CD14-positive monocyte (primary cell): ENCODE results near the gene EXOC2. TPM values are rescaled to one million over a fixed set of nuclear protein-coding genes. Genes with fewer than 3 reads are reported as not detected.

ENCODE experiments used
- DNase-seq, 3 donors: peaks; one replicate each; pipeline ENCODE4 v3.0.0-alpha.2; 2011 to 2022
- H2AFZ ChIP-seq: 2 replicates; pipeline ENCODE4 v1.6.0; 2012; ENCODE audit warnings: mild to moderate bottlenecking, low read depth, low read length, inconsistent platforms; ENCODE audit not compliant: insufficient read depth, poor library complexity, severe bottlenecking
- H3K27ac ChIP-seq, 2 donors: 1 replicate in 1 of 2; 2 replicates in 1 of 2; pipeline ENCODE4 v1.5.1; 2012 to 2013; ENCODE audit warnings: low read length in 2 of 2, control low read depth in 1 of 2, inconsistent platforms in 1 of 2, low read depth in 1 of 2, mild to moderate bottlenecking in 1 of 2
- H3K27me3 ChIP-seq, 2 donors: one replicate each; pipeline versions ENCODE4 v1.6.0 to v1.6.1; 2011 to 2013; ENCODE audit warnings: low read length in 2 of 2; ENCODE audit not compliant: control insufficient read depth in 2 of 2, insufficient read depth in 2 of 2
- H3K36me3 ChIP-seq, 2 donors: replicated peaks in 1 of 2; 1 replicate in 1 of 2; 2 replicates in 1 of 2; pipeline versions ENCODE4 v1.5.1 to v1.6.1; 2012 to 2013; ENCODE audit warnings: low read length in 2 of 2, control low read depth in 1 of 2, inconsistent platforms in 1 of 2, mild to moderate bottlenecking in 1 of 2; ENCODE audit not compliant: insufficient read depth in 2 of 2, control insufficient read depth in 1 of 2
- H3K4me1 ChIP-seq, 2 donors: 1 replicate in 1 of 2; 2 replicates in 1 of 2; pipeline versions ENCODE4 v1.5.1 to v1.6.1; 2012 to 2013; ENCODE audit warnings: low read length in 2 of 2, control low read depth in 1 of 2, inconsistent platforms in 1 of 2, mild to moderate bottlenecking in 1 of 2, moderate library complexity in 1 of 2; ENCODE audit not compliant: insufficient read depth in 2 of 2, control insufficient read depth in 1 of 2
- H3K4me2 ChIP-seq: replicated peaks from 2 replicates; pipeline ENCODE3; 2012; ENCODE audit warnings: low read length, moderate library complexity, mild to moderate bottlenecking; ENCODE audit not compliant: poor library complexity, severe bottlenecking; ENCODE audit errors: extremely low read depth
- H3K4me3 ChIP-seq, 3 experiments: fragments of 200-600 bp in 1 of 3; sonication (generic) in 1 of 3; replicated peaks in 1 of 3; 1 replicate in 2 of 3; 2 replicates in 1 of 3; pipeline ENCODE4 v1.5.1; 2011 to 2013; ENCODE audit warnings: low read length in 3 of 3, mild to moderate bottlenecking in 3 of 3, control low read depth in 2 of 3, low read depth in 2 of 3, inconsistent platforms in 1 of 3, moderate library complexity in 1 of 3
- H3K79me2 ChIP-seq: 2 replicates; pipeline ENCODE4 v1.6.0; 2012; ENCODE audit warnings: mild to moderate bottlenecking, control low read depth, inconsistent platforms, low read length, moderate library complexity; ENCODE audit not compliant: insufficient read depth
- H3K9ac ChIP-seq: 2 replicates; pipeline ENCODE4 v1.6.0; 2017; ENCODE audit warnings: low read length, mild to moderate bottlenecking; ENCODE audit not compliant: insufficient read depth, poor library complexity, severe bottlenecking
- H3K9me3 ChIP-seq, 2 donors: replicated peaks in 1 of 2; 1 replicate in 1 of 2; 2 replicates in 1 of 2; pipeline versions ENCODE4 v1.5.1 to v1.6.1; 2012 to 2013; ENCODE audit warnings: low read length in 2 of 2, control low read depth in 1 of 2; ENCODE audit not compliant: control insufficient read depth in 1 of 2, insufficient read depth in 1 of 2
- H4K20me1 ChIP-seq: 2 replicates; pipeline ENCODE4 v1.6.0; 2012; ENCODE audit warnings: mild to moderate bottlenecking, low read length, control low read depth, moderate library complexity; ENCODE audit not compliant: insufficient read depth
- H3K27ac Mint-ChIP-seq, 7 donors: one replicate each; pipeline ENCODE4 v1.8.0; 2020; ENCODE audit warnings: mild to moderate bottlenecking in 7 of 7, mixed read lengths in 7 of 7, moderate library complexity in 6 of 7, inconsistent platforms in 2 of 7
- H3K27me3 Mint-ChIP-seq, 3 donors: one replicate each; pipeline ENCODE4 v1.8.0; 2021 to 2022; ENCODE audit warnings: low read depth in 3 of 3, mild to moderate bottlenecking in 3 of 3, mixed read lengths in 3 of 3, moderate library complexity in 3 of 3, inconsistent platforms in 1 of 3
- H3K36me3 Mint-ChIP-seq, 2 donors: one replicate each; pipeline ENCODE4 v1.8.0; 2020; ENCODE audit warnings: mixed read lengths in 2 of 2, inconsistent platforms in 1 of 2, mild to moderate bottlenecking in 1 of 2
- H3K4me1 Mint-ChIP-seq: one replicate; pipeline ENCODE4 v1.8.0; 2020; ENCODE audit warnings: mild to moderate bottlenecking, mixed read lengths
- H3K4me3 Mint-ChIP-seq, 2 donors: one replicate each; pipeline ENCODE4 v1.8.0; 2020; ENCODE audit warnings: mild to moderate bottlenecking in 2 of 2, mixed read lengths in 2 of 2, moderate library complexity in 1 of 2
- H3K9me3 Mint-ChIP-seq, 7 donors: one replicate each; pipeline ENCODE4 v1.8.0; 2020 to 2022; ENCODE audit warnings: mixed read lengths in 7 of 7, mild to moderate bottlenecking in 6 of 7, moderate library complexity in 6 of 7, inconsistent platforms in 2 of 7
- WGBS: methylation state at CpG from one replicate; pipeline ENCODE4 v1.1.5; 2013; ENCODE audit warnings: missing lambda C conversion rate; ENCODE audit not compliant: insufficient coverage; 5-methylcytosine and 5-hydroxymethylcytosine counted together
- intact Hi-C, 2 donors: fragments of 100-400 bp; cut with micrococcal nuclease; formaldehyde crosslinking; loops; one replicate each; pipeline versions ENCODE4 v1.15.0 to v1.15.1; 2023
- polyA plus RNA-seq, 3 donors: library from polyadenylated mRNA; depleted of rRNA in 1 of 3; unstranded in 2 of 3; stranded (reverse) in 1 of 3; fragments of 300-500 nt in 2 of 3; fragments of >200 nt in 1 of 3; fragmentation: Illumina TruSeq in 2 of 3; gene quantifications; 1 replicate in 2 of 3; 2 replicates in 1 of 3; pipeline ENCODE4 v1.2.3, GENCODE V29; 2012 to 2021
- TF ChIP-seq, protein P1 (sequence below): fragments of 200-600 bp; IDR thresholded peaks from one replicate; pipeline ENCODE4 v1.8.0; 2022; ENCODE audit warnings: antibody characterized with exemption, mild to moderate bottlenecking

EXOC2 gene
- polyA plus RNA-seq, 3 donors, result 7.5 to 15.5 (median 12.0) TPM

- WGBS, result 100% methylated on average over 2 of the region's 4 CpGs
- H4K20me1 ChIP-seq, result peaks cover 7% of the 10 kb centered on the region
- no peak for DNase-seq
- H3K4me3 Mint-ChIP-seq, result no peak overlapping the region
- intact Hi-C loops, result no loop called here
- H3K79me2 ChIP-seq, result no peaks in the 10 kb centered on the region
- H3K9ac ChIP-seq, result no peak overlapping the region
- H2AFZ ChIP-seq, result no peak overlapping the region
- H3K27me3 ChIP-seq, result no peaks in the 10 kb centered on the region
- no peak overlapping the region for H3K4me3 ChIP-seq
- no peak overlapping the region for H3K4me2 ChIP-seq
- peaks cover 0 to 2% (median 0%) of the 10 kb centered on the region in 3 donors for H3K27me3 Mint-ChIP-seq
- peaks cover 0 to 9% (median 5%) of the 10 kb centered on the region in 7 donors for H3K9me3 Mint-ChIP-seq
- peaks cover 0 to 6% of the 10 kb centered on the region in 2 donors for H3K9me3 ChIP-seq
- H3K27ac Mint-ChIP-seq, result no peak overlapping the region
- H3K4me1 Mint-ChIP-seq, result no peaks in the 10 kb centered on the region
- H3K36me3 ChIP-seq, result peaks cover 0 to 12% of the 10 kb centered on the region in 2 donors
- no peak overlapping the region for H3K27ac ChIP-seq
- peaks cover 14 to 20% of the 10 kb centered on the region in 2 donors for H3K36me3 Mint-ChIP-seq
- H3K4me1 ChIP-seq, result no peaks in the 10 kb centered on the region
- TF ChIP-seq, protein P1, sequence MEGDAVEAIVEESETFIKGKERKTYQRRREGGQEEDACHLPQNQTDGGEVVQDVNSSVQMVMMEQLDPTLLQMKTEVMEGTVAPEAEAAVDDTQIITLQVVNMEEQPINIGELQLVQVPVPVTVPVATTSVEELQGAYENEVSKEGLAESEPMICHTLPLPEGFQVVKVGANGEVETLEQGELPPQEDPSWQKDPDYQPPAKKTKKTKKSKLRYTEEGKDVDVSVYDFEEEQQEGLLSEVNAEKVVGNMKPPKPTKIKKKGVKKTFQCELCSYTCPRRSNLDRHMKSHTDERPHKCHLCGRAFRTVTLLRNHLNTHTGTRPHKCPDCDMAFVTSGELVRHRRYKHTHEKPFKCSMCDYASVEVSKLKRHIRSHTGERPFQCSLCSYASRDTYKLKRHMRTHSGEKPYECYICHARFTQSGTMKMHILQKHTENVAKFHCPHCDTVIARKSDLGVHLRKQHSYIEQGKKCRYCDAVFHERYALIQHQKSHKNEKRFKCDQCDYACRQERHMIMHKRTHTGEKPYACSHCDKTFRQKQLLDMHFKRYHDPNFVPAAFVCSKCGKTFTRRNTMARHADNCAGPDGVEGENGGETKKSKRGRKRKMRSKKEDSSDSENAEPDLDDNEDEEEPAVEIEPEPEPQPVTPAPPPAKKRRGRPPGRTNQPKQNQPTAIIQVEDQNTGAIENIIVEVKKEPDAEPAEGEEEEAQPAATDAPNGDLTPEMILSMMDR, result no peak
These were observed 38.8 kb downstream of the EXOC2 start for GRCh38 chr6:654136-654535.

- WGBS, result 100% methylated on average over 1 of the region's 3 CpGs
- H2AFZ ChIP-seq, result no peak overlapping the region
These were observed 40.1 kb downstream of the EXOC2 start for GRCh38 chr6:652865-653264.

More at GRCh38 chr6:652865-653264, 40.1 kb downstream of the EXOC2 start:
- intact Hi-C loops, result no loop called here
- no peak overlapping the region for H3K4me3 Mint-ChIP-seq
- Histone ChIP-seq H3K79me2 (no peaks in the 10 kb centered on the region), H3K27ac (no peak overlapping the region), H3K4me2 (no peak overlapping the region), H3K9me3 (peaks cover 0 to 6% of the 10 kb centered on the region in 2 donors), H3K9ac (no peak overlapping the region), H3K36me3 (peaks cover 0 to 12% of the 10 kb centered on the region in 2 donors), H3K27me3 (no peaks in the 10 kb centered on the region), H3K4me1 (no peaks in the 10 kb centered on the region), H4K20me1 (peaks cover 3% of the 10 kb centered on the region), H3K4me3 (no peak overlapping the region)
- peaks cover 0 to 2% (median 0%) of the 10 kb centered on the region in 3 donors for H3K27me3 Mint-ChIP-seq
- DNase-seq, result no peak
- peaks cover 0 to 9% (median 5%) of the 10 kb centered on the region in 7 donors for H3K9me3 Mint-ChIP-seq
- TF ChIP-seq, protein P1, result no peak
- no peaks in the 10 kb centered on the region for H3K4me1 Mint-ChIP-seq
- peak overlapping the region in 1 of 7 donors; percentile 2 for H3K27ac Mint-ChIP-seq
- H3K36me3 Mint-ChIP-seq, result peaks cover 16 to 17% of the 10 kb centered on the region in 2 donors
